SW 1271 (cell line): ENCODE measurements around the gene SLITRK4.

ENCODE experiments used
- DNase-seq, 2 experiments: peaks; one replicate each; lab custom pipeline; 2025; lab: John Stamatoyannopoulos, UW

SLITRK4 gene

GRCh38 chrX:143635915-143636314 is at the start of gene SLITRK4:
Gene SLITRK4 (minus strand): TSS chrX:143636101. CDS start chrX:143631108, 4,993 bp downstream.
- no peak for DNase-seq

GRCh38 chrX:143683486-143683885 is 47.6 kb upstream of the SLITRK4 start:
- DNase-seq = no peak

- DNase-seq = no peak
These were observed 39.0 kb upstream of the SLITRK4 start for GRCh38 chrX:143674926-143675325.

GRCh38 chrX:143669395-143669794 is 33.5 kb upstream of the SLITRK4 start:
- DNase-seq = peak in 1 of 2 experiments; percentile 25

GRCh38 chrX:143664302-143664701 is 28.4 kb upstream of the SLITRK4 start:
- DNase-seq = peak in 1 of 2 experiments; percentile 15

- DNase-seq = no peak
These were observed 27.9 kb upstream of the SLITRK4 start for GRCh38 chrX:143663755-143664154.

- DNase-seq = no peak
These were observed 25.4 kb upstream of the SLITRK4 start for GRCh38 chrX:143661286-143661685.

- peak in 1 of 2 experiments; percentile 34 for DNase-seq
These were observed 12.8 kb upstream of the SLITRK4 start for GRCh38 chrX:143648705-143649104.

GRCh38 chrX:143642426-143642825 is 6.5 kb upstream of the SLITRK4 start:
- DNase-seq = no peak

GRCh38 chrX:143636831-143637230 is 930 bp upstream of the SLITRK4 start:
- DNase-seq = no peak

GRCh38 chrX:143634663-143635455 is 1.0 kb downstream of the SLITRK4 start:
- DNase-seq = no peak

GRCh38 chrX:143634309-143634662 is 1.6 kb downstream of the SLITRK4 start:
- no peak for DNase-seq

- no peak for DNase-seq
These were observed 2.2 kb downstream of the SLITRK4 start for GRCh38 chrX:143633461-143634308.

GRCh38 chrX:143632625-143633410 is 3.1 kb downstream of the SLITRK4 start:
- no peak for DNase-seq

- DNase-seq = no peak
These were observed 12.2 kb downstream of the SLITRK4 start for GRCh38 chrX:143623657-143624056.

- no peak for DNase-seq
These were observed 14.6 kb downstream of the SLITRK4 start for GRCh38 chrX:143621276-143621675.

GRCh38 chrX:143615851-143616250 is 20.1 kb downstream of the SLITRK4 start:
- DNase-seq = no peak

GRCh38 chrX:143601809-143602208 is 34.1 kb downstream of the SLITRK4 start:
- no peak for DNase-seq

GRCh38 chrX:143581240-143581639 is 54.7 kb downstream of the SLITRK4 start:
- DNase-seq = no peak

- no peak for DNase-seq
These were observed 55.6 kb downstream of the SLITRK4 start for GRCh38 chrX:143580266-143580665.
